Renal pelvis (tissue), 12 donors: Measurements from ENCODE around the gene CCDC110. TPM values are rescaled to one million over a fixed set of nuclear protein-coding genes. Genes with fewer than 3 reads are reported as not detected.
"Not testable (repeated sequence)": the region's sequence is repeated elsewhere in the genome, so short reads cannot be mapped to it uniquely, and the experiment has no call there.

Experiments used
- DNase-seq: peaks from one replicate; pipeline ENCODE4 v3.0.0-alpha.2; 2013
- long read RNA-seq, 16 experiments: transcript quantifications; one replicate each; lab custom pipeline, GENCODE V29; 2026
- polyA plus RNA-seq, 3 donors: library from polyadenylated mRNA; unstranded; fragments of 120-200 nt; gene quantifications; one replicate each; pipeline ENCODE4 v1.2.1, GENCODE V29; 2013; ENCODE audit not compliant: insufficient read length in 3 of 3

The CCDC110 gene
- 1 to 10 TPM; 2.4 to 2.8 (median 2.4) TPM for polyA plus RNA-seq
- long read RNA-seq, donor 1, result 0 reads
- long read RNA-seq, donor 2, result 0 reads
- long read RNA-seq, donor 3, result 0 reads
- long read RNA-seq, donor 4, result 0 reads
- long read RNA-seq, donor 5, result 0 reads
- long read RNA-seq, donor 6, partial matches to known transcripts, result 11 of 13 reads
- long read RNA-seq, donor 6, other reads (novel, unspliced or antisense), result 0 of 13 reads
- long read RNA-seq, donor 7, result 0 reads
- long read RNA-seq, donor 8, result 0 reads
- long read RNA-seq, donor 9, partial matches to known transcripts, result 0 of 1 reads
- long read RNA-seq, donor 9, other reads (novel, unspliced or antisense), result 0 of 1 reads
- long read RNA-seq, donor 10, result 0 reads
- long read RNA-seq, donor 11, result 0 reads
- long read RNA-seq, donor 12, partial matches to known transcripts, result 0 of 2 reads
- long read RNA-seq, donor 12, other reads (novel, unspliced or antisense), result 0 of 2 reads
- long read RNA-seq, donor 13, partial matches to known transcripts, result 0 of 1 reads
- long read RNA-seq, donor 13, other reads (novel, unspliced or antisense), result 0 of 1 reads
- long read RNA-seq, donor 14, partial matches to known transcripts, result 0 of 1 reads
- long read RNA-seq, donor 14, other reads (novel, unspliced or antisense), result 0 of 1 reads
- long read RNA-seq, donor 15, partial matches to known transcripts, result 0 of 1 reads
- long read RNA-seq, donor 15, other reads (novel, unspliced or antisense), result 0 of 1 reads
- long read RNA-seq, donor 16, partial matches to known transcripts, result 0 of 1 reads
- long read RNA-seq, donor 16, other reads (novel, unspliced or antisense), result 0 of 1 reads

- peak; percentile 87 for DNase-seq
Measured at GRCh38 chr4:185471235-185472102, at the start of gene CCDC110. TSS of gene CCDC110 (minus strand) at chr4:185471733. CDS start at chr4:185471683, 50 bp downstream.

- DNase-seq, result no peak
Measured at GRCh38 chr4:185520119-185520518, 48.6 kb upstream of the CCDC110 start.

- DNase-seq, result no peak
Measured at GRCh38 chr4:185518494-185518893, 47.0 kb upstream of the CCDC110 start.

GRCh38 chr4:185518069-185518468 lies 46.5 kb upstream of the CCDC110 start:
- DNase-seq, result no peak

GRCh38 chr4:185515248-185515647 lies 43.7 kb upstream of the CCDC110 start:
- DNase-seq, result no peak

- DNase-seq, result no peak
Measured at GRCh38 chr4:185514182-185514697, 42.7 kb upstream of the CCDC110 start.

- DNase-seq, result no peak
Measured at GRCh38 chr4:185513489-185514181, 42.1 kb upstream of the CCDC110 start.

- no peak for DNase-seq
Measured at GRCh38 chr4:185512516-185512915, 41.0 kb upstream of the CCDC110 start.

- DNase-seq, result not testable (repeated sequence)
Measured at GRCh38 chr4:185511243-185511642, 39.7 kb upstream of the CCDC110 start.

GRCh38 chr4:185510806-185511205 lies 39.3 kb upstream of the CCDC110 start:
- no peak for DNase-seq

- peak; percentile 67 for DNase-seq
Measured at GRCh38 chr4:185508181-185508580, 36.6 kb upstream of the CCDC110 start.

- no peak for DNase-seq
Measured at GRCh38 chr4:185506422-185506821, 34.9 kb upstream of the CCDC110 start.

- peak; percentile 93 for DNase-seq
Measured at GRCh38 chr4:185504098-185505047, 32.8 kb upstream of the CCDC110 start.

GRCh38 chr4:185502386-185502785 lies 30.9 kb upstream of the CCDC110 start:
- DNase-seq, result no peak

- no peak for DNase-seq
Measured at GRCh38 chr4:185500576-185500975, 29.0 kb upstream of the CCDC110 start.

GRCh38 chr4:185500035-185500434 lies 28.5 kb upstream of the CCDC110 start:
- DNase-seq, result no peak

- DNase-seq, result no peak
Measured at GRCh38 chr4:185488650-185489049, 17.1 kb upstream of the CCDC110 start.

- no peak for DNase-seq
Measured at GRCh38 chr4:185481401-185481800, 9.9 kb upstream of the CCDC110 start.

GRCh38 chr4:185480016-185480732 lies 8.6 kb upstream of the CCDC110 start:
- DNase-seq, result no peak
